Endothelial cell (in vitro differentiated cells): Measurements from ENCODE around the gene RCL1. TPM values are rescaled to one million over a fixed set of nuclear protein-coding genes. Genes with fewer than 3 reads are reported as not detected.
A peak's percentile ranks its signal among the peaks of the same experiment; 100 is the strongest.

ENCODE experiments used
- DNase-seq: peaks from one replicate; pipeline ENCODE4 v3.0.0; 2021; ENCODE audit warnings: low spot score
- H3K27ac Mint-ChIP-seq: one replicate; pipeline ENCODE4 v1.8.0; 2021; ENCODE audit warnings: mixed read lengths, inconsistent platforms; ENCODE audit not compliant: unreplicated experiment
- H3K27me3 Mint-ChIP-seq: one replicate; pipeline ENCODE4 v1.8.0; 2021; ENCODE audit warnings: mild to moderate bottlenecking, moderate library complexity, mixed read lengths, inconsistent platforms; ENCODE audit not compliant: unreplicated experiment
- H3K36me3 Mint-ChIP-seq: one replicate; pipeline ENCODE4 v1.8.0; 2021; ENCODE audit warnings: mild to moderate bottlenecking, low read depth, mixed read lengths, inconsistent platforms; ENCODE audit not compliant: unreplicated experiment
- H3K4me1 Mint-ChIP-seq: one replicate; pipeline ENCODE4 v1.8.0; 2021; ENCODE audit warnings: mild to moderate bottlenecking, mixed read lengths, inconsistent platforms; ENCODE audit not compliant: unreplicated experiment
- H3K4me3 Mint-ChIP-seq: one replicate; pipeline ENCODE4 v1.8.0; 2021; ENCODE audit warnings: mild to moderate bottlenecking, mixed read lengths, inconsistent platforms; ENCODE audit not compliant: unreplicated experiment
- H3K9me3 Mint-ChIP-seq: one replicate; pipeline ENCODE4 v1.8.0; 2021; ENCODE audit warnings: mixed read lengths, inconsistent platforms; ENCODE audit not compliant: unreplicated experiment
- CTCF ChIP-seq: fragments of 200-600 bp; sonication (generic); IDR thresholded peaks from one replicate; pipeline ENCODE4 v1.5.0; 2021; ENCODE audit warnings: antibody characterized with exemption; ENCODE audit not compliant: unreplicated experiment
- total RNA-seq: library from RNA; stranded (reverse); fragmentation: NEBNext Ultra II Directional; extraction: Animal tissue kit (Norgen Biotek cat#: 25700); gene quantifications from one replicate; pipeline ENCODE4 v1.2.1, GENCODE V29; 2021; ENCODE audit not compliant: unreplicated experiment

The RCL1 gene
- total RNA-seq, 1 donor from 2014 or later = 12.2 TPM

- Mint-ChIP-seq H3K4me1 (peaks cover 25% of the 10 kb centered on the region), H3K27ac (no peak overlapping the region), H3K27me3 (peaks cover 3% of the 10 kb centered on the region), H3K9me3 (no peaks in the 10 kb centered on the region), H3K4me3 (no peak overlapping the region), H3K36me3 (no peaks in the 10 kb centered on the region)
- peak; percentile 28 for DNase-seq
- TF ChIP-seq CTCF = peak; percentile 69
Measured at GRCh38 chr9:4796988-4797853, 4.5 kb downstream of the RCL1 start.

GRCh38 chr9:4797854-4798150, 5.1 kb downstream of the RCL1 start:
- peaks cover 3% of the 10 kb centered on the region for H3K27me3 Mint-ChIP-seq

DNA sequence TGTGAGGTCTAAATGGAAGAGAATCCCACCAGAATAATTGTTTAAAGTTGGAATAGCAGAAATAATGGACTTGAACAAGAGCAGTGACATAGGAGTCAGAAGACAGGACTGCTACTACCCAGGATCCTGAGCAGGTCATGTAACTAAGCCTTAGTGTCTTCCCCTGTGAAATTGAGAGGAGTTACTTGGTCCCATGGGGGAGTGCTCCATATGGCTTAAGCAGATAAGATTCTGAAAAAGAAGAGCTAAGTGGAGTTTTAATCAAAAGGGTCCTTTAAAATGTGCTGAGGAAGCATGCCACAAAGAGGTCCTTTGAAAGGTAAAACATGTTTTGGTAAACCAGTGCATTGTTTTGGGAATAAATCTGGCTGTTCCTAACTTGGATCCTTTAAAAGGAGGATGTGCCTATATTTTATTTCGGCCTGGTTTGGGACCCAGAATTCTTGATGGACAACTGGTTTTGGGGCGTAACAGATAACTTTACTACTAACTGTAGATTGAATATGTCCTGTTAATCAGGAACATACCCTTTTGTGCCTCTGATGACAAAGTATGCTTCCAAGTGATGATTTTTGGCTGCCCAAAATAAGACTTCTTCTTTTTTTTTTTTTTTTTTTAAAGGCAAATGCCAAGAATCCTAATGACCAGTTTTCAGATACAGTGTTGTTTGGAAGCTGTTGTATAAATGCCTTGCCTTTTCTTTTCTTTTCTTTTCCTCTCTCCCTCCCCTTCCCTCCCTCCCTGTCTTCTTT, 5.7 kb downstream of the RCL1 start:
- TF ChIP-seq CTCF = no peak
- Mint-ChIP-seq H3K4me1 (peaks cover 25% of the 10 kb centered on the region), H3K9me3 (no peaks in the 10 kb centered on the region), H3K36me3 (no peaks in the 10 kb centered on the region), H3K27me3 (peaks cover 3% of the 10 kb centered on the region), H3K4me3 (no peak overlapping the region), H3K27ac (peak overlapping the region; percentile 32)
- no peak for DNase-seq

More at GRCh38 chr9:4797854-4798150, 5.1 kb downstream of the RCL1 start:
- Mint-ChIP-seq H3K4me3 (no peak overlapping the region), H3K4me1 (peaks cover 25% of the 10 kb centered on the region), H3K36me3 (no peaks in the 10 kb centered on the region), H3K27ac (peak overlapping the region; percentile 32), H3K9me3 (no peaks in the 10 kb centered on the region)
- TF ChIP-seq CTCF = no peak
- DNase-seq = no peak

- H3K27me3 Mint-ChIP-seq = peaks cover 3% of the 10 kb centered on the region
- no peak overlapping the region for H3K4me3 Mint-ChIP-seq
- no peak for DNase-seq
- H3K4me1 Mint-ChIP-seq = peaks cover 22% of the 10 kb centered on the region
- no peak for TF ChIP-seq CTCF
- no peak overlapping the region for H3K27ac Mint-ChIP-seq
- H3K36me3 Mint-ChIP-seq = no peaks in the 10 kb centered on the region
- no peaks in the 10 kb centered on the region for H3K9me3 Mint-ChIP-seq
Measured at GRCh38 chr9:4799033-4799430, 6.3 kb downstream of the RCL1 start.

DNA sequence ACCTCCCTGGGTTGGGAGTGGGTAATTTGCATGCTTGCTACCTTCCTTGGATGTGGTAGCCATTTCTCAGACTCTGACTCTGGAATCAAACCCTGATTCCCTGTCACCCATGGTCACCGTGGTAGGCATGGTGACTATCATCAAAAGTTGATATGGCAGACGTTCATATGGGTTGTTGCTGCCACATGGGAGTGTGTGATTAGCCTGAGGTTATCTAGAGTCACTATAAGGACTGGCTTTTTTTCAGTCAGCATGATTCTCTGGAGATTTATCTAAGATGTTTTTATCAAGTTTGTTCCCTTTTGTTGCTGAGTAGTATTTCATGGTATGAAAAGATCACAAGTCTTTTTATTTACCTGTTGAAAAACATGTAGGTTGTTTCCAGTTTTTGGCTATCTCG, 7.0 kb downstream of the RCL1 start:
- DNase-seq = no peak
- H3K9me3 Mint-ChIP-seq = no peaks in the 10 kb centered on the region
- TF ChIP-seq CTCF = no peak
- no peaks in the 10 kb centered on the region for H3K36me3 Mint-ChIP-seq
- H3K27ac Mint-ChIP-seq = no peak overlapping the region
- peaks cover 3% of the 10 kb centered on the region for H3K27me3 Mint-ChIP-seq
- H3K4me3 Mint-ChIP-seq = no peak overlapping the region
- H3K4me1 Mint-ChIP-seq = peaks cover 18% of the 10 kb centered on the region
